RCC 7860 (cell line): ENCODE measurements around the gene SLC25A12.
"Not testable (repeated sequence)": the region's sequence is repeated elsewhere in the genome, so short reads cannot be mapped to it uniquely, and the experiment has no call there.

ENCODE experiments used
- DNase-seq: peaks from one replicate; pipeline ENCODE4 v3.0.0-alpha.2; 2015; ENCODE audit warnings: low spot score
- FAIRE-seq: peaks from 2 replicates; lab custom pipeline; 2012; peaks lifted over from hg19 to GRCh38; lab: Jason Lieb, UNC

SLC25A12 gene

GRCh38 chr2:171830039-171830438, 64.0 kb downstream of the SLC25A12 start:
- DNase-seq, result no peak
- no peak for FAIRE-seq

GRCh38 chr2:171824086-171824485, 70.0 kb downstream of the SLC25A12 start:
- FAIRE-seq (no peak), DNase-seq (no peak)

- no peak for DNase-seq
- FAIRE-seq, result no peak
These were observed 71.3 kb downstream of the SLC25A12 start for GRCh38 chr2:171822525-171823322.

GRCh38 chr2:171819453-171819852, 74.6 kb downstream of the SLC25A12 start:
- DNase-seq (no peak), FAIRE-seq (no peak)

GRCh38 chr2:171814883-171815282, 79.2 kb downstream of the SLC25A12 start:
- no peak for FAIRE-seq
- DNase-seq, result no peak

GRCh38 chr2:171814174-171814573, 79.9 kb downstream of the SLC25A12 start:
- DNase-seq (no peak), FAIRE-seq (no peak)

GRCh38 chr2:171813729-171814128, 80.3 kb downstream of the SLC25A12 start:
- no peak for DNase-seq
- no peak for FAIRE-seq

- DNase-seq (no peak), FAIRE-seq (no peak)
These were observed 80.9 kb downstream of the SLC25A12 start for GRCh38 chr2:171813126-171813525.

GRCh38 chr2:171811245-171811628, 82.8 kb downstream of the SLC25A12 start:
- DNase-seq, result peak; percentile 41
- peak; percentile 7 for FAIRE-seq

GRCh38 chr2:171810422-171811244, 83.4 kb downstream of the SLC25A12 start:
- FAIRE-seq, result no peak
- no peak for DNase-seq

- FAIRE-seq, DNase-seq: not testable (repeated sequence)
These were observed 85.2 kb downstream of the SLC25A12 start for GRCh38 chr2:171808885-171809284.

GRCh38 chr2:171807831-171808393, 86.1 kb downstream of the SLC25A12 start:
- no peak for FAIRE-seq

GRCh38 chr2:171807119-171807518, 86.9 kb downstream of the SLC25A12 start:
- FAIRE-seq (no peak), DNase-seq (no peak)

More at GRCh38 chr2:171807831-171808393, 86.1 kb downstream of the SLC25A12 start:
- DNase-seq, result no peak

- FAIRE-seq, result no peak
- no peak for DNase-seq
These were observed 89.6 kb downstream of the SLC25A12 start for GRCh38 chr2:171804456-171804855.

GRCh38 chr2:171803757-171804156, 90.3 kb downstream of the SLC25A12 start:
- DNase-seq, result no peak
- FAIRE-seq, result no peak

- DNase-seq (no peak), FAIRE-seq (no peak)
These were observed 93.4 kb downstream of the SLC25A12 start for GRCh38 chr2:171800639-171801038.

GRCh38 chr2:171798156-171798820, 95.8 kb downstream of the SLC25A12 start:
- FAIRE-seq (peak; percentile 85), DNase-seq (peak; percentile 73)

GRCh38 chr2:171794918-171795317, 99.1 kb downstream of the SLC25A12 start:
- no peak for DNase-seq

GRCh38 chr2:171793691-171794678, 100.1 kb downstream of the SLC25A12 start:
- FAIRE-seq, result no peak
- no peak for DNase-seq

More at GRCh38 chr2:171794918-171795317, 99.1 kb downstream of the SLC25A12 start:
- no peak for FAIRE-seq
